Tibial artery (tissue), 4 donors: Measurements from ENCODE around the gene SLC9A9.
"Not testable (repeated sequence)": the region's sequence is repeated elsewhere in the genome, so short reads cannot be mapped to it uniquely, and the experiment has no call there.

Experiments used
- DNase-seq, 2 donors: peaks; one replicate each; pipeline ENCODE4 v3.0.0-alpha.2; 2019
- H3K27ac ChIP-seq, 2 donors: fragments of 200-600 bp; sonication (generic) in 1 of 2; 1 replicate in 1 of 2; 2 replicates in 1 of 2; pipeline ENCODE4 v1.5.1; 2018 to 2019; ENCODE audit warnings: mild to moderate bottlenecking in 1 of 2
- H3K27me3 ChIP-seq, 2 donors: fragments of 200-600 bp; sonication (generic) in 1 of 2; one replicate each; pipeline versions ENCODE4 v1.5.1 to v1.6.0; 2016 to 2019
- H3K36me3 ChIP-seq, 3 donors: fragments of 200-600 bp; sonication (generic) in 2 of 3; one replicate each; pipeline ENCODE4 v1.5.1; 2016 to 2019; ENCODE audit warnings: mild to moderate bottlenecking in 2 of 3
- H3K4me1 ChIP-seq, 4 donors: fragments of 200-600 bp; sonication (generic) in 2 of 4; 1 replicate in 3 of 4; 2 replicates in 1 of 4; pipeline ENCODE4 v1.5.1; 2016 to 2019
- H3K4me3 ChIP-seq, 2 donors: fragments of 200-600 bp; sonication (generic) in 1 of 2; 1 replicate in 1 of 2; 2 replicates in 1 of 2; pipeline ENCODE4 v1.5.1; 2018 to 2019; ENCODE audit warnings: mild to moderate bottlenecking in 2 of 2
- H3K9me3 ChIP-seq, 3 donors: fragments of 200-600 bp; sonication (generic) in 1 of 3; one replicate each; pipeline ENCODE4 v1.5.1; 2016 to 2019
- intact Hi-C: fragments of 100-400 bp; cut with DNase I; formaldehyde crosslinking; loops from one replicate; pipeline ENCODE4 v1.15.0; 2023; ENCODE audit warnings: low total_unique reads
- TF ChIP-seq, protein P1 (sequence below), 2 experiments: fragments of 200-600 bp in 1 of 2; fragments of 450-650 bp in 1 of 2; IDR thresholded peaks; one replicate each; pipeline ENCODE4 v1.5.1; 2017 to 2019; ENCODE audit warnings: antibody characterized with exemption in 2 of 2, mild to moderate bottlenecking in 1 of 2, moderate library complexity in 1 of 2

The SLC9A9 gene

DNA sequence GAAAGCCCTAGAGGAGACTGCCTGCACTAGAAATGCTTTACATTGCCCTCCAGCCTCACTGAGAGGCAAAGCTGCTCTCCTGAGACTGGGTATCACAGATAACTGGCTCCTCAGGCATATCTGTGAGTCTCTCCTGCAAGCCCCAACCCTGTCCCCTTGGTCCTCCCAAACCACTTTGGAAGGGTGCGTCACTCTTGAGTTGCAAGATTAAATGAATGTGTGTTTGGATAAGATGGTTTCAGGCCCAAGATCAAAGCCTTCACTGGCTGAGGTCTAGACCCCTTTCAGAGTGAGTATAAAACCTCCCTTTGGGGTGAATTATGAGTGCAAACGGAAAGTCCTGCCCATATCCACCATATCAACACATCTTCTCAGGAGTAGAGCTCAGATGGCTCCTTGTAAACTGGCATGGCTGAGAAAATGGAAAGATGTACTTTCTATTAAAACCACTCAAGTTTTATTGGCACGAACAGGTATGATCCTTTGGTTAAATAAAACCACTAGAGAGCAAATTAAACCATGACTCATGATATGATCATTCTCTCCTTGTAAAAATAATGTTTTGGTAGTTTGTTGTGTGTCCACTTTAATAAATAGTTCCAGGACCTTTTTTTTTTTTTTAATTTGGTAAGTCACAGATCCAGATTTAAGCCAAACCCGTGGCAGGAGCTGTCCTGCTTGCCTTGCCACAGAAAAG, 564.7 kb downstream of the SLC9A9 start:
- TF ChIP-seq, protein P1, sequence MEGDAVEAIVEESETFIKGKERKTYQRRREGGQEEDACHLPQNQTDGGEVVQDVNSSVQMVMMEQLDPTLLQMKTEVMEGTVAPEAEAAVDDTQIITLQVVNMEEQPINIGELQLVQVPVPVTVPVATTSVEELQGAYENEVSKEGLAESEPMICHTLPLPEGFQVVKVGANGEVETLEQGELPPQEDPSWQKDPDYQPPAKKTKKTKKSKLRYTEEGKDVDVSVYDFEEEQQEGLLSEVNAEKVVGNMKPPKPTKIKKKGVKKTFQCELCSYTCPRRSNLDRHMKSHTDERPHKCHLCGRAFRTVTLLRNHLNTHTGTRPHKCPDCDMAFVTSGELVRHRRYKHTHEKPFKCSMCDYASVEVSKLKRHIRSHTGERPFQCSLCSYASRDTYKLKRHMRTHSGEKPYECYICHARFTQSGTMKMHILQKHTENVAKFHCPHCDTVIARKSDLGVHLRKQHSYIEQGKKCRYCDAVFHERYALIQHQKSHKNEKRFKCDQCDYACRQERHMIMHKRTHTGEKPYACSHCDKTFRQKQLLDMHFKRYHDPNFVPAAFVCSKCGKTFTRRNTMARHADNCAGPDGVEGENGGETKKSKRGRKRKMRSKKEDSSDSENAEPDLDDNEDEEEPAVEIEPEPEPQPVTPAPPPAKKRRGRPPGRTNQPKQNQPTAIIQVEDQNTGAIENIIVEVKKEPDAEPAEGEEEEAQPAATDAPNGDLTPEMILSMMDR (IDR thresholded peaks at IDR 0.05): no peak
- no peaks in the 10 kb centered on the region for H3K27me3 ChIP-seq
- no peak for DNase-seq

DNA sequence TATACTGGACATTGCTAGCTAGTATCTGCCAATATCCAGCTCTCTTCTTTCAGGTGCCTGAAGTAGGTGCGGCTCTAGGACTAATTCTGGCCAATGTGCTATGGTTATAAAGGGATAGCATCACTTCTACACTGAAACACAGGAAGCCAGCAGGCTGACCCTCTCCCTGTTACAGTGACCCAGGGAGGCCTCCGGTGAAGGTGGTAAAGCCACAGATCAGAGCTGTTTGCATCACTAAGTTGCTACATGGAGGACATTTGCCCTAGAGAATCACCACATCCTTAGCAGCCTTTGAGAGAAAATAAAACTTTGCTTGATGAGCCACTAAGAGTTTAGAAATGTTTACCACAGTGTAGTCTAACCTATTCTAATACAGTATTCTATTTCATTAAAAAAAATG, 567.3 kb downstream of the SLC9A9 start:
- DNase-seq: no peak
- Histone ChIP-seq H3K4me3 (no peak overlapping the region), H3K27me3 (no peaks in the 10 kb centered on the region), H3K27ac (no peak overlapping the region), H3K9me3 (no peaks in the 10 kb centered on the region), H3K36me3 (no peaks in the 10 kb centered on the region), H3K4me1 (no peaks in the 10 kb centered on the region)
- intact Hi-C loops: no loop called here
- TF ChIP-seq, protein P1 (IDR thresholded peaks at IDR 0.05): no peak

More for the DNA sequence above, 564.7 kb downstream of the SLC9A9 start:
- no peak overlapping the region for H3K4me3 ChIP-seq
- H3K27ac ChIP-seq: no peak overlapping the region
- H3K36me3 ChIP-seq: no peaks in the 10 kb centered on the region
- intact Hi-C loops: no loop called here
- H3K4me1 ChIP-seq: no peaks in the 10 kb centered on the region
- no peaks in the 10 kb centered on the region for H3K9me3 ChIP-seq

DNA sequence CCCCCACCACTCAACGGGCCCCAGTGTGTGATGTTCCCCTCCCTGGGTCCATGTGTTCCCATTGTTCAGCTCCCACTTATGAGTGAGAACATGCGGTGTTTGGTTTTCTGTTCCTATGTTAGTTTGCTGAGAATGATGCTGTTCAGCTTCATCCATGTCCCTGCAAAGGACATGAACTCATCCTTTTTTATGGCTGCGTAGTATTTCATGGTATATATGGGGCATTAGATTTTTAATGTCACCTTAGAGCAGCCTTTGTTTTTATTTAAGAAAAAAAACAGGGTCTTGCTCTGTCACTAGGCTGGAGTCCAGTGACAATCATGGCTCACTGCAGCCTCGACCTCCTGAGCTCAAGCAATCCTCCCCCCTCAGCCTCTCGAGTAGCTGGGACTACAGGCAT, 568.7 kb downstream of the SLC9A9 start:
- DNase-seq, intact Hi-C loops, H3K9me3 ChIP-seq, H3K27ac ChIP-seq, H3K27me3 ChIP-seq, H3K36me3 ChIP-seq, H3K4me1 ChIP-seq, H3K4me3 ChIP-seq: not testable (repeated sequence)

DNA sequence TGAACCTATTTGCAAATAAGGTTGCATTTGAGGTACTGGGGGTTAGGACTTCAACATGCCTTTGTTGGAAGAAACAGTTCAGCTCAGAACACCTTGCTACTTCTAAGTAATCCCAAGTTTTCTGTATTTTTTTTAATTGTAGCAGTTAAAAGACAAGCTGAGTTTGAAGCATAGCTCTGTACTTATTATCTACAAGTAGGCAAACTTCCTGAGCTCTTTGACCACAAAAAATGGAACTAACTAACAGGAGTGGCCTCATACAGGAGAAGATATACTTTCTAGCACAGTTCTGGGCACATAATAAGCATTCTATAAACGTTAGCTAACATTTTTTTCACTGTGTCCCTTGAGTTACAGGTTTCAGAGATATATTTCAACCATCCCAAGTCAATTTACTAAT, 569.5 kb downstream of the SLC9A9 start:
- DNase-seq: no peak
- intact Hi-C loops: no loop called here
- H3K9me3 ChIP-seq: no peaks in the 10 kb centered on the region
- H3K4me1 ChIP-seq: no peaks in the 10 kb centered on the region
- TF ChIP-seq, protein P1 (IDR thresholded peaks at IDR 0.05): no peak
- no peaks in the 10 kb centered on the region for H3K36me3 ChIP-seq
- H3K27me3 ChIP-seq: no peaks in the 10 kb centered on the region
- no peak overlapping the region for H3K4me3 ChIP-seq
- H3K27ac ChIP-seq: no peak overlapping the region

DNA sequence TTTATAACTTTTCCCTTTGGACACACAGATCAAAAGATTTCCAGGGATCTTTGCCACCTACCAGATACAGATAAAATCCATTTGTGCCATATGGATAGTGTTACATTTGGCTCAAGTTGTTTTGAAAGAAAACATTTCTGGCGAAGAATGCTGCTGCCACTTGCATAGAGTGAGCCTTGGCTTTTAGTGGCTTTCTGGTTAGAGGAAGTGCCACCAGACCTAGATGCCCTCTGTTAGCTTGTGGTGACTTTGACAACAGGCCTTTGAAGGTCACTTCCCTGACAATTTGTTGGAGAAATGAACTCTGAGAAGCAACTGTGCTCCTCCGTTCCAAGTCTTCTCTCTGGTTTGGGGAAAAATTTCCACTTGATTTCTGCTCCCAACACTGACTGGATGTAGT, 570.7 kb downstream of the SLC9A9 start:
- Histone ChIP-seq H3K27me3 (no peaks in the 10 kb centered on the region), H3K4me1 (no peaks in the 10 kb centered on the region), H3K27ac (no peak overlapping the region), H3K9me3 (no peaks in the 10 kb centered on the region), H3K36me3 (no peaks in the 10 kb centered on the region), H3K4me3 (no peak overlapping the region)
- TF ChIP-seq, protein P1 (IDR thresholded peaks at IDR 0.05): no peak
- intact Hi-C loops: no loop called here
- DNase-seq: no peak

DNA sequence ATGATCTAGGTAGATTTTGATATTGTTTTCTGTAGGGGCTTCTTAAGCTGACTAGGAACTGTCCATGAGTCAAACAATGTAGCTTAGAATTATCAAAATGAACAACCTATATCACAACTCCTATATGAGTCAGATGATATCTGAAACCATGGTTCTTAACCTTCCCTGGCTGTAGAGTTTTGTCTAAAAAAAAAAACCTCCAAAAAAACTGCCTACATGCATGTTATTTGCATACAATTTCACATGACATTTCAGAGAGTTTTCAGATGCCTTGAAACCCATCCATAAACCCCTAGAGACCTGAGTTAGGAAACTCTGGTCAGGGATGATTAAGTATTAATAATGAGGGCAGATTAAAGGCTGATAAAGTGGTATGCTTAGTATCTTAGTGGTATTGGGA, 571.7 kb downstream of the SLC9A9 start:
- intact Hi-C loops: no loop called here
- no peak overlapping the region for H3K4me3 ChIP-seq
- no peak for DNase-seq
- H3K27ac ChIP-seq: no peak overlapping the region
- no peaks in the 10 kb centered on the region for H3K9me3 ChIP-seq
- H3K27me3 ChIP-seq: no peaks in the 10 kb centered on the region
- H3K36me3 ChIP-seq: no peaks in the 10 kb centered on the region
- no peaks in the 10 kb centered on the region for H3K4me1 ChIP-seq
- TF ChIP-seq, protein P1 (IDR thresholded peaks at IDR 0.05): no peak
